HepG2 (cell line): ENCODE measurements around the gene DFFA. TPM values are rescaled to one million over a fixed set of nuclear protein-coding genes. Genes with fewer than 3 reads are reported as not detected.

Experiments used
- ATF7 ChIP-seq, 2 experiments: fragments of 450-650 bp in 1 of 2; sonication (generic) in 1 of 2; formaldehyde crosslinking in 1 of 2; IDR thresholded peaks; 2 replicates each; pipeline versions ENCODE4 v1.4.0 to v1.6.1; 2016 to 2020; ENCODE audit warnings: antibody characterized with exemption in 1 of 2, mild to moderate bottlenecking in 1 of 2, missing genetic modification reagents in 1 of 2
- BCL3 ChIP-seq: sonication (generic); formaldehyde crosslinking; IDR thresholded peaks from 2 replicates; pipeline ENCODE4 v1.5.1; 2020; ENCODE audit warnings: mild to moderate bottlenecking, missing genetic modification reagents, moderate library complexity
- CEBPG ChIP-seq: IDR thresholded peaks from 2 replicates; pipeline ENCODE4 v1.6.1; 2016
- CREM ChIP-seq, 2 experiments: sonication (generic) in 1 of 2; formaldehyde crosslinking in 1 of 2; IDR thresholded peaks; 2 replicates each; pipeline versions ENCODE4 v1.4.0 to v1.6.1; 2016 to 2020; ENCODE audit warnings: antibody characterized with exemption in 1 of 2, mild to moderate bottlenecking in 1 of 2, missing genetic modification reagents in 1 of 2
- ESRRA ChIP-seq: sonication (generic); formaldehyde crosslinking; IDR thresholded peaks from 2 replicates; pipeline ENCODE4 v1.5.1; 2020; ENCODE audit warnings: mild to moderate bottlenecking, low read depth, missing genetic modification reagents
- GABPA ChIP-seq, 2 experiments: IDR thresholded peaks; 2 replicates each; pipeline ENCODE4 v1.6.1; 2011 to 2016; ENCODE audit warnings: low read depth in 2 of 2, low read length in 1 of 2, missing biosample characterization in 1 of 2, missing genetic modification characterization in 1 of 2
- IKZF5 ChIP-seq: IDR thresholded peaks from 2 replicates; pipeline ENCODE4 v1.6.1; 2018; ENCODE audit warnings: missing genetic modification reagents, mild to moderate bottlenecking, missing compliant biosample characterization
- KLF11 ChIP-seq: IDR thresholded peaks from 2 replicates; pipeline ENCODE4 v1.6.1; 2016; ENCODE audit warnings: missing compliant biosample characterization
- NFKB2 ChIP-seq: sonication (generic); formaldehyde crosslinking; IDR thresholded peaks from 2 replicates; pipeline ENCODE4 v1.4.0; 2020; ENCODE audit warnings: missing genetic modification reagents, borderline replicate concordance
- NONO ChIP-seq, 2 experiments: fragments of 450-650 bp in 1 of 2; sonication (generic) in 1 of 2; formaldehyde crosslinking in 1 of 2; IDR thresholded peaks in 1 of 2; conservative IDR thresholded peaks in 1 of 2; 2 replicates each; pipeline versions ENCODE4 v1.6.1 to v1.8.0; 2017 to 2022; ENCODE audit warnings: mild to moderate bottlenecking in 1 of 2, missing genetic modification reagents in 1 of 2, moderate library complexity in 1 of 2
- POLR2AphosphoS2 ChIP-seq: IDR thresholded peaks from 2 replicates; pipeline ENCODE4 v1.6.1; 2011; ENCODE audit warnings: low read depth, low read length, improper control_type of control experiment
- RARA ChIP-seq: IDR thresholded peaks from 2 replicates; pipeline ENCODE4 v1.6.1; 2016; ENCODE audit warnings: missing genetic modification reagents, missing compliant biosample characterization
- RFXANK ChIP-seq: IDR thresholded peaks from 2 replicates; pipeline ENCODE4 v1.6.1; 2016
- SMAD1 ChIP-seq: sonication (generic); formaldehyde crosslinking; IDR thresholded peaks from 2 replicates; pipeline ENCODE4 v1.4.0; 2020; ENCODE audit warnings: missing genetic modification reagents, low read depth, mild to moderate bottlenecking, borderline replicate concordance
- SP1 ChIP-seq, 2 experiments: fragments of 450-650 bp in 1 of 2; sonication (generic) in 1 of 2; formaldehyde crosslinking in 1 of 2; IDR thresholded peaks; 2 replicates each; pipeline versions ENCODE4 v1.4.0 to v1.6.1; 2016 to 2020; ENCODE audit warnings: missing genetic modification reagents in 1 of 2
- TFDP1 ChIP-seq: IDR thresholded peaks from 2 replicates; pipeline ENCODE4 v1.6.1; 2016; ENCODE audit warnings: missing compliant biosample characterization, missing genetic modification reagents, borderline replicate concordance
- ZBTB20 ChIP-seq: sonication (generic); formaldehyde crosslinking; IDR thresholded peaks from 2 replicates; pipeline ENCODE4 v1.8.1; 2023; ENCODE audit warnings: missing genetic modification reagents, low read depth, mild to moderate bottlenecking, borderline replicate concordance
- ZBTB44 ChIP-seq: sonication (generic); formaldehyde crosslinking; IDR thresholded peaks from 2 replicates; pipeline ENCODE4 v1.4.0; 2020; ENCODE audit warnings: missing genetic modification reagents
- ZNF207 ChIP-seq: fragments of 450-650 bp; IDR thresholded peaks from 2 replicates; pipeline ENCODE4 v1.6.1; 2016; ENCODE audit warnings: antibody characterized with exemption, borderline replicate concordance
- ZNF225 ChIP-seq: sonication (generic); formaldehyde crosslinking; IDR thresholded peaks from 2 replicates; pipeline ENCODE4 v1.4.0; 2020; ENCODE audit warnings: mild to moderate bottlenecking, missing genetic modification reagents
- ZNF282 ChIP-seq: fragments of 450-650 bp; IDR thresholded peaks from 2 replicates; pipeline ENCODE4 v1.6.1; 2018; ENCODE audit not compliant: partially characterized antibody
- ZNF564 ChIP-seq: sonication (generic); formaldehyde crosslinking; IDR thresholded peaks from 2 replicates; pipeline ENCODE4 v1.8.1; 2023; ENCODE audit warnings: mild to moderate bottlenecking, missing genetic modification reagents
- ZSCAN31 ChIP-seq: sonication (generic); formaldehyde crosslinking; IDR thresholded peaks from 2 replicates; pipeline ENCODE4 v1.5.0; 2020; ENCODE audit warnings: low read depth, mild to moderate bottlenecking, missing genetic modification reagents
- polyA plus RNA-seq, 8 experiments: library from polyadenylated mRNA; depleted of rRNA in 3 of 8; stranded (reverse) in 7 of 8; unstranded in 1 of 8; fragments of >200 nt; fragmentation: Illumina TruSeq in 4 of 8; extraction: Trizol in 4 of 8; gene quantifications; 2 replicates each; pipeline versions ENCODE4 v1.2.1 to v1.2.3, GENCODE V29; 2011 to 2016; ENCODE audit warnings: low read depth in 4 of 8, missing spikeins in 1 of 8, mixed read lengths in 1 of 8; ENCODE audit not compliant: insufficient read depth in 1 of 8
- total RNA-seq, 5 experiments: library from RNA; depleted of rRNA; stranded (reverse); fragments of >200 nt; fragmentation: Illumina TruSeq; extraction: Trizol; gene quantifications; 2 replicates each; pipeline ENCODE4 v1.2.3, GENCODE V29; 2016; ENCODE audit warnings: low read depth in 1 of 5

Gene DFFA
- total and polyA plus RNA-seq, 2 of the 13 experiments (the other 11 are each of a cell fraction or from before 2014, with no cell fraction given): 16.5 to 33.9 TPM

- TF ChIP-seq CREM (IDR thresholded peaks at IDR 0.05) (peak; percentile 99), CREM (CRISPR knock-in tag; IDR thresholded peaks at IDR 0.05) (no peak), RARA (CRISPR knock-in tag) (peak; percentile 58; the same call in 1 of the 2 replicates), RFXANK (CRISPR knock-in tag) (peak; percentile 65), ESRRA (CRISPR knock-in tag) (peak; percentile 69; the same call in 1 of the 2 replicates), BCL3 (CRISPR knock-in tag) (peak; percentile 59), SMAD1 (CRISPR knock-in tag) (peak; percentile 94; the same call in 1 of the 2 replicates), ZBTB20 (no peak), KLF11 (CRISPR knock-in tag) (0 out of 2 replicates have a peak, but pooled peaks have one; percentile 44), ZSCAN31 (CRISPR knock-in tag) (no peak), ATF7 (IDR thresholded peaks at IDR 0.05) (no peak), ATF7 (CRISPR knock-in tag; IDR thresholded peaks at IDR 0.05) (no peak), ZNF564 (CRISPR knock-in tag) (0 out of 2 replicates have a peak, but pooled peaks have one; percentile 39), NFKB2 (peak; percentile 57; the same call in 1 of the 2 replicates), POLR2AphosphoS2 (no peak), NONO (IDR thresholded peaks at IDR 0.05) (no peak), NONO (CRISPR knock-in tag; conservative IDR thresholded peaks at IDR 0.05) (peak; percentile 53; the same call in 1 of the 2 replicates), GABPA (IDR thresholded peaks at IDR 0.05; ENCODE audit: low read depth, low read length) (peak; percentile 54), GABPA (CRISPR knock-in tag; IDR thresholded peaks at IDR 0.05; ENCODE audit: low read depth) (peak; percentile 90), ZNF282 (no peak), SP1 (IDR thresholded peaks at IDR 0.05) (no peak), SP1 (CRISPR knock-in tag; IDR thresholded peaks at IDR 0.05) (peak; percentile 40; the same call in 1 of the 2 replicates), ZNF207 (no peak), CEBPG (CRISPR knock-in tag) (peak; percentile 33; the same call in 1 of the 2 replicates), TFDP1 (CRISPR knock-in tag) (peak; percentile 87; the same call in 1 of the 2 replicates), ZNF225 (CRISPR knock-in tag) (peak; percentile 72; the same call in 1 of the 2 replicates), IKZF5 (CRISPR knock-in tag) (peak; percentile 83), ZBTB44 (peak; percentile 59; the same call in 1 of the 2 replicates)
Observed at GRCh38 chr1:10472220-10473144, at the start of gene DFFA (continued).
